ENCODE data around the gene CENPL.
A peak's percentile ranks its signal among the peaks of the same experiment; 100 is the strongest.
"Not testable (repeated sequence)": the region's sequence is repeated elsewhere in the genome, so short reads cannot be mapped to it uniquely, and the experiment has no call there.

CENPL gene, protein sequence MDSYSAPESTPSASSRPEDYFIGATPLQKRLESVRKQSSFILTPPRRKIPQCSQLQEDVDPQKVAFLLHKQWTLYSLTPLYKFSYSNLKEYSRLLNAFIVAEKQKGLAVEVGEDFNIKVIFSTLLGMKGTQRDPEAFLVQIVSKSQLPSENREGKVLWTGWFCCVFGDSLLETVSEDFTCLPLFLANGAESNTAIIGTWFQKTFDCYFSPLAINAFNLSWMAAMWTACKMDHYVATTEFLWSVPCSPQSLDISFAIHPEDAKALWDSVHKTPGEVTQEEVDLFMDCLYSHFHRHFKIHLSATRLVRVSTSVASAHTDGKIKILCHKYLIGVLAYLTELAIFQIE

GRCh38 chr1:173824315-173825081, at the start of gene CENPL, which contains the start of gene DARS2:
TSS of gene CENPL (minus strand) at chr1:173824883. CDS start at chr1:173811299, 13,584 bp downstream.
TSS of gene DARS2 (plus strand) at chr1:173824673. CDS start at chr1:173825230, 557 bp downstream.
- peak; percentile 97 to 98 for DNase-seq

DNA sequence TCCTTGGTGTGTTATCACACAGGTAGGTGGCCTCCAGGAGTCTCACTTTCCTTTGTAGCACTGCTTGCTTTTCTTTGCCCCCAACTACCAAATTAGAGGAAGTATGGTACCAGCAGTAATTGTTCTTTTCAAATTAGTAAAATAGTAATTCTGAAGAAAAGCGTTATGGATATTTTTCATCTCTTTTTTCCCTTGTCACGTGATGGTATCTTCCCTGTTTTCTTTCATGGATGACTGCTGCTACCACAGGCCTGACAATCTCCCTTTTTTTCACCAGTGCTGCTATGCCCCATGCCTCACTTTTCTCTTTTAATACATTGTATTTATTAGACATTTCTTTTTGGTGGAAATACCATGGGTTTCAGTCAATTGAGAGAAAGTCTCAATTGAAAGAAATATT, 46.8 kb upstream of the CENPL start:
- DNase-seq: no peak

DNA sequence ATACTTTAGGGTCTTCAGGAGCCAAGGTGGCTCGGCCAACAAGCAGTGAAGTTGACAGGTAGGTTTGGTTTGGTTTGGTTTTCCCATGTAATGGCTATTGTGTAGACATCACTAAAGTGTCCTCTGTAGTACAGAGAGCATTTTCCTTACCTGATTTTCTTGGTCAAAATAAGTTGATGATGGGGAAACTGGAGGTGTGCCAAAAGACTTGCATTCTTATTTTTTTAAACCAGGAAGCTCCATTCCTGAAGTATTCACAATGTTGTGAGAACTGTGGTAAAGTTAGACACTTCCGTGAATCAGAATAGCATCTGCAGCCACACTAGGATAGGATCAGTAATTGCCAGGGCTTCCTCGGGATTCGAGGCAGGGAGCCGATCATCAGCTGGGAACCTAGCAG, 46.4 kb upstream of the CENPL start:
- no peak for DNase-seq

- DNase-seq: peak; percentile 24 to 60
Observed at GRCh38 chr1:173870252-173871075, 45.8 kb upstream of the CENPL start.

DNA sequence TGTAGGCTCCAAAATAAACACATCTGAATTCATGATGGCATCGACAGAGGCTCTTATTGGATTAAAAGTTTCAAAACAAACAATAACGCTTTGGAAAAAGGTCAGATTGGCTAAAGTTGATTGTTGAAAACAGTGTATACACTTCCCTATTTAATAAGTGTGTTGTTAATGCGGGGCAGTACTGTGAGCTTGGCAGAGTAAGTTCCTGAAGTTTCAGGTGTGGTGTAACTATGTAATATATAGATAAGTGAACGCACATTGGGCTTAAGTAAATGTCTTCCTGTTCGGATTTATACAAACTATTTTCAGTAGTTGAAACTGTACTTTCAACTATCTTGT, 44.3 kb upstream of the CENPL start:
- DNase-seq: peak in 1 of 2 experiments; percentile 58

GRCh38 chr1:173868266-173869020, 43.8 kb upstream of the CENPL start, which contains the start of gene ZBTB37:
TSS of gene ZBTB37 (plus strand) at chr1:173868380. CDS start at chr1:173870226, 1,846 bp downstream.
- DNase-seq: peak; percentile 87 to 88

- DNase-seq: peak; percentile 99
Observed at GRCh38 chr1:173867753-173868265, 43.1 kb upstream of the CENPL start, which contains the start of gene GAS5. TSS of gene GAS5 (minus strand) at chr1:173867989.

- peak in 1 of 2 experiments; percentile 48 for DNase-seq
Observed at GRCh38 chr1:173867141-173867752, 42.6 kb upstream of the CENPL start.

DNA sequence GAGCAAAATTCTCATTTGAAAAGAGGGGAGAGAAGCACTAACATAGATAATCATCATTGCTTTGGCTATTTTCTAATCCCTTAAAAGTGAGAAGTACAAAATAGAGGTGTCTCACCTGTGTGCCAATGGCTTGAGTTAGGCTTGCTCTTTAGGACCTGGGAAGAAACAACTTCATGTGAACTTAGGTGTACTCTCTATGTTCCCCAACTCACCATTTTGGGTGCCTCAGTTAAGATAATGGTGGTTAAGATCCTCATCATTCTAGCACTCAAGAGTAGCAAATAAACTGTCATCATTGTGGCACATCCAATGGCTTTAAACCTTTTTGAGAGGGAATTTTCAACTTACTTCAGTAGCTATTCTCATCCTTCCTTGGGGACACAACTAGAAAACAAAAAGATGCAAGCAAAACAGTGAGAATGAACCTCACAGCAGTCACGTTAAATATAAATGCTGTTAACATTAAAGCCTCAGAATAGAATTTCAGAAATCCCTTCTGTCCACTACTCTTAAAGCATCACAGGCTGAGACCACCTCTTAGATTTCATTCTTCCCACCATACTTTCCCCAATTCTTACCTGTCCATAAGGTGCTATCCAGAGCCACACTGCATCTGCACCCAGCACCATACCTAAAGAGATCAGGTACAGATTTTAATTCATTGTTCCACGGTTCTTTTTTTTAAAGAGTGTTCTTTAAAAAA, 41.9 kb upstream of the CENPL start:
- no peak for DNase-seq

DNA sequence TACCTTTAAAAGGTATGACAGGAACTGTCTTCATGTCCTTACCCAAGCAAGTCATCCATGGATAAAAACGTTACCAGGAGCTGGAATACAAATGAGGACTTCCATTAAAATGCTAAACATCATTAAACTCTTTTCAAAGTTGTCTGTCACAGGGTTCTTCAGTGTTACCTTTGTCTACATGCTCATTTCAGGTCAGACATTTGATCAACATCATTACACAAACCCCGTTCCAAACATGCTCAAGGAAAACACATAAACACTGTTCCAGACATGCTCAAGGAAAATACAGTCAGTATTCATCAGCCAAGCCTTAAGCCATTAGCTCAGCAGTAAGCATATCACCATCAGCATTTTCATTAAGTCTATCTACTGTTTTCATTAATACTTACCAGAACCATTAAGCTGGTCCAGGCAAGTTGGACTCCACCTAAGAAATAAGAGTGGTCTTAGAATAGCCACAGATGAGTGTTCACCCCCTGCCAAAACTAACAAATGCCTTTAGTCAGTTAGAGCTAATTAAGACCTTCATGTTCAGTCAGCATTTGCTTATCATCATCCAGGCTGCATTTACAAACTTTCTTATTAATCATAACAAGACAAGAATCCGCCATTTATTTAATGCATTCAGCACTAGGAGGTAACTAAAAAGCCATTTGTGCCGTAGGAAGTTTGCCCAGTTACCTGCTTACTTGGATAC, 40.9 kb upstream of the CENPL start:
- DNase-seq: no peak

DNA sequence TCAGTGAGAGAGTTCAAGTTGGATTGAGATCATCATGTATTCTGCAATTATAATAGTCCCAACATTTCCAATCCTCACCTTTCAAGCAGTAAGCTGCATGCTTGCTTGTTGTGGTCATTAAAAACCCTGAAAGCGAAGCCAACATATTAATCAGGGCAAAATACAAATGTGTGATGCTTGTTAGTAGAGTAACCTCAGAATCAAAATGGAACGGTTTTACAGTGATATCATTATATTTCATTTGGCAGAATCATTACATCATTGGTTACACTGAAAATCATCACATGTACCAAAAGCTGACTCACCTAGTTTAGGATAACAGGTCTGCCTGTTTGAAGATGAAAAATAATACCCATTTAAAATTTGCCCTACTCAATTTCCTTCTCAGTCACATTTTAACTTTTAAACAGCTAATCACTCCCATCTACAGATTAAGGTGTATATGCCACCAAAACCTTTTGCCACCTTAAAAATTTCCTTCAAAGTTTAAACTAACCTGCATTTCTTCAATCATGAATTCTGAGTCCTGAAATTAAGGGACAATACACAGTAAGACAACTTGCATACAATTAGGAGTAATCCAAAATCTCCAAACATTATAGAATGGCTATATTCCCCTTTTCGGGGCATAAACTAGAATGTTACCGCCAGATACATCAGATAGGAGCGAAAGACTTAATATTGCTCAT, 39.6 kb upstream of the CENPL start:
- DNase-seq: no peak

DNA sequence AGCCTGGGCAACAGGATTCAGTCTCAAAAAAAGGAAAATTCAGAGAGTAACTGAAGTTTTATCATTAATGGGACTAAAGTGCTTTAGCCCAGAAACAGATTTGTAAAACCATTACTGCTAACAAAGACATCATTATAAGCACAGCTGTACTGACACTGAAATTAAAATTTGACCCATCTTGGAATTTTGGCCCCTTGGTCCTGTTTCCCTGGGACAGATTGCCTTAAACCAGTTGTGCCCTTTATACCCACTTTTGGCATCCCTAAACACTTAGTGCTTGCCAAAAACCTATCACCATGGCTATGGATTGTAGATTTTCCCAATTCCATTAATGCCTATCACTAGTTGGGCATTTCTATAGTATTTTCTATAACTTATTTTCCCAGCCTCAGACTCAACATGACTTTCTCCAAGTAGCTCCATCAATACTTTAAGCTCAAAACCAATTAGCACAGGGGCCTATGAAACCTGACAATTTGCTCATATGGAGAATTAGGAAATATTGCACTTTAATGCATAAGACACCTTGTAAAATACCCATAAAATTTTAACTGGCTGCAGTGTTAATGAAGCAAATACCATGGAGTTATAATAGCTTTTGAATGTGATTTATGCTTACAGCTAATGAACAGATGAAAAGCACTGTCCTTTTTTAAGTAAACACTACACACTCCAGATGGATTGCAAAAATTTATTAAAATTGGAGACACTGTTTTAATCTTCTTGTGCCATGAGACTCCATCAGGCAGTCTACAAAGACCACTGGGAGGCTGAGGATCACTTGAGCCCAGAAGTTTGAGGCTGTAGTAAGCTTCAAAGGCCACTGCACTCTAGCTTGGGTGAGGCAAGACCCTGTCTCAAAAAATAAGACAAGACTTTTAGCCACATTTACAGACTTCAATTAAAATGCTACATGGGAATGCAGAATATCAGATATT, 38.8 kb upstream of the CENPL start:
- DNase-seq: no peak

DNA sequence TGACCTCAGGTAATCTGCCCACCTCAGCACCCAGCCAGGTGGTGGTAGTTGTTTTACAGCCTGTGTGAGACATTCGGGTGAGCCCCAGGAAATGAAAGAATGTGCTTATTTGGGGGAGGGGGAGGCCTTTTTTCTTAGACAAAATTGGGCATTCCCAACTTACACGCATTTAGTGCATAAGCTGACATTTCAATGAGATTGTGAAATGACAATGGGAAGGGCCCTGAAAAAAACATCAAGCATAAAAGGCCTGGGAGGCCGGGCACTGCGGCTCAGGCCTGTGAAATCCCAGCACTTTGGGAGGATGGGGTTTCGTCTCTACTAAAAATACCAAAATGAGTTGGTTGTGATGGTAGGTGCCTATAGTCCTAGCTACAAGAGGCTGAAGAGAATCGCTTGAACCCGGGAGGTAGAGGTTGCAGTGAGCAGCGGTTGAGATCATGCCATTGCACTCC, 38.1 kb upstream of the CENPL start:
- peak; percentile 50 to 68 for DNase-seq

- DNase-seq: peak in 1 of 2 experiments; percentile 36
Observed at GRCh38 chr1:173862146-173862768, 37.6 kb upstream of the CENPL start.

GRCh38 chr1:173861731-173862145, 37.1 kb upstream of the CENPL start:
- peak; percentile 29 to 34 for DNase-seq

DNA sequence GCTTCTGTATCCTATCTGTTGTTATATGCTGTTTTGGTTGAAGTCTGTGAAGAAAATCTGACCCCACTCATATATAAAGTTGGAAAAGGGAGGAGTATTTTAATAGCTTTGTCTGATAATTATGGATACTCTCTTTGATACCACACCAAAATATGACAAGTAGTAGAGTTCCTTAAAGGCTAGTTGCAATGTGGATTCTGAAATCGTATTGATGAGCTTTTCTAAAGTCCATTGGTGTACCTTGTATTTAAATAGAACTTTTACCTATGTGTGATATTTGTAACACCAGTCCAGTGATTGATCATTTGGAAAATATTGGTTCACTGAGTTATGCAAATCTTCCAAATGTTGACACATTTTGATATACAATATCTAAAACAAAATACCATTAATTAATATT, 35.4 kb upstream of the CENPL start:
- no peak for DNase-seq

- not testable (repeated sequence) for DNase-seq
Observed at GRCh38 chr1:173859547-173859946, 34.9 kb upstream of the CENPL start.
